ENCODE measurements around the gene RNF157.
"Not testable (repeated sequence)": the region's sequence is repeated elsewhere in the genome, so short reads cannot be mapped to it uniquely, and the experiment has no call there.

Gene RNF157

DNA sequence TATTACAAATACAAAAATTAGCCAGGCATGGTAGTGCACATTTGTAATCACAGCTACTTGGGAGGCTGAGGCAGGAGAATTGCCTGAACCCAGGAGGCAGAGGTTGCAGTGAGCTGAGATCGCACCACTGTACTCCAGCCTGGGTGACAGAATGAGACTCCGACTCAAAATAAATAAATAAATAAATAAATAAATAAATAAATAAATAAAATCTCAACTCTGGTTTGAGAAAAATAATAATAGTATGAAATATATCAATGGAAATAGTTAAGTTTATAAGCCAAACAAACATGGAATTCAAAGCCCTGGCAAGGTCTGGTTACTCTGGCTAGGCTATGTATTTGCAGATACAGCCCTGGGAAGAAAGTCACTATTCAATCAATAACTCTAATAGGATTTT, 53.5 kb downstream of the RNF157 start:
- not testable (repeated sequence) for DNase-seq

DNA sequence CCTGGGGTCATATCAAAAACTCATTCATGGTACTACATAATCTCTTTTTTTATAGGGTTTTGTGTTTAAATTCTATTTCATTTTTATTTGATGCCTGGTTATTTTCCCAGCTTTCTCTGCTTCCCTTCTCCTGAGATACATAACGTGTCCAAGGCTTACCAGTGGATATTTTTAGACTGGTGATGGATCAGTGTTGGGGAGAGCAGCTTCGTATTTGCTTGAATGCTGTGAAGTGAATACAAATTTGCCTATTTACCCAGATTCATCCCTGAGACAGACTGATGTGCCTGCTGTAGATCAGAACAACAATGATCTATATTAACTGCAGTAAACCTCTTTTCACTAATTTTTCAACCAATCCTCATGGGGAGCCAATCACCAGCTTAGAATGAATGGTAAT, 56.0 kb downstream of the RNF157 start:
- DNase-seq, result no peak

- peak; percentile 99 for DNase-seq
These were observed 58.1 kb downstream of the RNF157 start for GRCh38 chr17:76182016-76182764.

- no peak for DNase-seq
These were observed 60.5 kb downstream of the RNF157 start for GRCh38 chr17:76179496-76180467.

DNA sequence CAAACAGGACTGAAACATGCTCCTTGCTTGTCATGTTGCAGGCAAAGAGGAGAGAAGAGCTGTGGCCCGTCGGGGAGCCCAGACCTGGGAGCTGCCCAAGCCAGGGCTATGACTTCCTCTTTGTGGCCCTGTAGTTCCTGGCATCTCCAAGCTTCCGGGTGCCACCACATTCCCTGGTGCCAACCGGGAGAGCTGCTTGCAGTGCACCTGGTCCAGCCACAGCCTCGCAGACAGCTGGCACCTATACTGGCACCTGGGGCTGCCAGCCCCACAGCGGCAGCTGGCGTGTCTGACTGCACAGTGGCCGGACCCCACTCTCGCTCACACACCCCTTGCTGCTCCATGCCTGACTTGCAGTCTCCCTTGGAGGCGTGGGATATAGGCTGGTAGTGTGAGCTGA, 62.2 kb downstream of the RNF157 start:
- no peak for DNase-seq

- DNase-seq, result no peak
These were observed 63.4 kb downstream of the RNF157 start for GRCh38 chr17:76176701-76177574.

DNA sequence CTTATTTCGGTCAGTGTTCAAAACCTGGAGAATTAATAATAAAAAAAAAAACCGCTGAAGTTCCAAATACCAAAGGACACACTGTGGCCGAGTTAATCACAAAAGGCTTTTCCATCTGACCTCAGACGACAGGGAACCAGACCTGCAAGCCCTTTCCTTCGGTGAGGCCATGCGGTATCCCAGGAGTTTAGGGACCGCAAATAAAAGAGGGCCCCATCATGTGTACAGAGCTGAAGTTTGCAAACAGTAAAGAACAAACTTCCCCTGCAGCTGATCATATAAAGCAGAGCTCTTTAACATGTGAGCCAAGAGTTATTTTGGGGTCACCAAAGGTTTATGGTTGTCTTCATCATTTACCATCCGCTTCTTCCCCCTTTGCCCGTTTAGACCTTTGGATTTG, 66.3 kb downstream of the RNF157 start:
- no peak for DNase-seq

DNA sequence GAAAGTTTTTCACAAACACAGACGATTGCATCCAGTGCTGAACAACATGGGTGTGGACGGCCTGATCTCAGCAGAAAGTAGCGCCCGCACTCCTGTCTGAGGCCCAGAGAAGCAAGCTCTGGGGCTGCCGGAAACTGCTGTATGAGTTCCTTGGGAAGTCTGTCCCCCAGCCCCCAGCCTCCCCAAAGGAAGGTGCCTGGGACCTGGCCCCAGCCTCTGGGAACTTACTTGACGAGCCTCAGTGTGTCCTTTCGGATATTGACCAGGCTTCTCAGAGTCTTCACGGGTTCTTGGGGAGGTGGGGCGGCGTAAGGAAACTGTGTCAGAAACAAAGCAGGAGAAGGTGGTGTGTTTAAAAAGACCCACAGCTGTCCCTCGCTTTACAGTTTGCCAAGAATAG, 66.8 kb downstream of the RNF157 start:
- DNase-seq, result no peak

DNA sequence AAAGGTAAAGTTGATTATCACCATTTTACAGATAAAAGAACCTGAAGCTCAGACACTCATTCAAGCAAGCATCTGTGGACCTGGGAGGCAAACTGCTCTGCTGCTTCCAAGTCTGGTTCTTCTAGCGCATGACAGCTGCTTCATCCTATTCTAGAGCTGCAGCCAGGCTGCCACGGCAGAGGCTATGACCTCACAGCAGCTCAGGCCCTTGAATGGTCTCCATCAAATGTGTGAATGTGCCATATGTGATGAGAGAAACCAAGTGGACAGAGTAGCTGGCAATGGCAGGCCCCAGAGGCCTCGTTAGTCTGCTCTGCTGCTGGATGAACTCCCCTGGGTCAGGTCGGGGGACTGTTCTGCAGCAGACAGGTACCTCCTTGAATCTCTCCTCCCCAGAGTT, 68.6 kb downstream of the RNF157 start:
- DNase-seq, result no peak

- DNase-seq, result no peak
These were observed 70.2 kb downstream of the RNF157 start for GRCh38 chr17:76170114-76170513.

GRCh38 chr17:76166906-76167305, 73.4 kb downstream of the RNF157 start:
- DNase-seq, result no peak

DNA sequence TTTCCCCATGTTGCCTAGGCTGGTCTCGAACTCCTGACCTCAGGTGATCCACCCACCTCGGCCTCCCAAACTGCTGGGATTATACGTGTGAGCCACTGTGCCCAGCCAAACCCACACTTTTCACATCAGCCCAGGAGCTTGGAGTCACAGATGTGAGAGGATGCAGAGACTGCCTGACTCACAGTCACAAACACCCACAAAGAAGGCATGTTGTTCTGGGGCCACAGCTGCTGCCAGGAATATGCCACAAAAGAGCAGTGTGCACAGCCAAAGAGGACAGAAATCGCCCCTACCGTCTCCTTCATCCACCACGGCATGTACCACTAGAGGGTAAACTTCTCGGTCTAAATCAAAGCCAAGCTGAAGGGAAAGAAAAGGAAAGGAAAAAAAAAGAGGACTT, 74.1 kb downstream of the RNF157 start:
- DNase-seq, result peak in 1 of 2 experiments; percentile 41

DNA sequence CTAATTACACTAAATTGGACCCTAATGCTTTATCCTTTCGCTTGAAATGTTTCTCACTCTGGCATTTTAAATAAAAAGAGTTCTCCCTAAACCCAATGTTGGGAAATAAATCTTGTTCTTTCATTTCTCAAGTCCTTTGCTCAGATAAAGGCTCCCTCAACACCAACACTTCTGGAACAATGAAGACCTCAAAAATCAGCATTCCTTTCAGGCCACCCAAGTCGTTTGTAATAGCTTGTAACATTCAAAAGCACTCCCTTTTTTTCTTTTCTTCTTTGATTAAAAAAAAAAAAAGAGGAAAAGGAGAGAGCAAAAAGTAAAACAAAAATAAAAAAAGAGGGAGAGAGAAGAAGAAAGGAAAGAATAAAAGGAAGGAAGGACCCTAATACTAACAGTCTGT, 76.0 kb downstream of the RNF157 start:
- DNase-seq, result no peak

DNA sequence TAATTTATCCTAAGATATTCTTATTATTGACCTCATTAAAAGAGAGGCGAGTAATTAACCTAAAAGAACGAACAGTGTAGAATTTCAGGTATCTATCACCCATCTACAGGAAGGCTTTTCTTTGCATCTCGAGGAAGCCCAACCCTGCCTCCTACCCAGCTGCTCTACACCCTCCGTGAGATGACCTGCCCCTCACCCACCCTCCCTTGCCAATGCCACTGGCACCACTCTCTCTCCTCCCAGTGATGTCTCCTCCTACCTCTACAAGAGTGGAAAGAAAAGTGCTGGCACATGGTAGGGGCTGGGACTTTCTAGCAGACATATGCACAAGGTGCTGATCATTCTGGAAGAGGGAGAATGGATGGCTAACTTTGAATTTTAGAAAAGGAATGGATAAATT, 76.4 kb downstream of the RNF157 start:
- DNase-seq, result no peak

- DNase-seq, result no peak
These were observed 78.5 kb downstream of the RNF157 start for GRCh38 chr17:76161619-76162266.

GRCh38 chr17:76160896-76161528, 79.3 kb downstream of the RNF157 start:
- DNase-seq, result no peak

GRCh38 chr17:76159157-76159556, 81.1 kb downstream of the RNF157 start:
- DNase-seq, result no peak

DNA sequence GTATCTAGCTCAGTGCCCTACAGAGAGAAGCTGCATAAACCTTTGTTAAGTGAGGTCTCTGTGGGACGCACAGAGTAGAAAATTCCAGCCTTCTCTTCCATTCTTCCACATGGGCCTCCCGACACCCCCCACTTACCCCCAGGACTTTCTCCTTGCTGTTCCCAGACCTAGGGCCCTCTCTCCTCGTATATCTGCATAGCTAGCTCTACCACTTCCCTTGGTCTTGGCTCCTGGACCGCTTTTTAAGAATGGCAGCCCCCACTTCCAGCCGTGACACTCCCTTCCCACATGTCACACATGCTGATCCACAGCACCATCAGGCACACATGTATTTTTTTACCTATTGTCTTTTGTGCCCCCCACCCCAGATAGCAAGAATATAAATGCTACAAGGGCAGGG, 82.5 kb downstream of the RNF157 start:
- DNase-seq, result no peak

- no peak for DNase-seq
These were observed 83.7 kb downstream of the RNF157 start for GRCh38 chr17:76156662-76156991.

DNA sequence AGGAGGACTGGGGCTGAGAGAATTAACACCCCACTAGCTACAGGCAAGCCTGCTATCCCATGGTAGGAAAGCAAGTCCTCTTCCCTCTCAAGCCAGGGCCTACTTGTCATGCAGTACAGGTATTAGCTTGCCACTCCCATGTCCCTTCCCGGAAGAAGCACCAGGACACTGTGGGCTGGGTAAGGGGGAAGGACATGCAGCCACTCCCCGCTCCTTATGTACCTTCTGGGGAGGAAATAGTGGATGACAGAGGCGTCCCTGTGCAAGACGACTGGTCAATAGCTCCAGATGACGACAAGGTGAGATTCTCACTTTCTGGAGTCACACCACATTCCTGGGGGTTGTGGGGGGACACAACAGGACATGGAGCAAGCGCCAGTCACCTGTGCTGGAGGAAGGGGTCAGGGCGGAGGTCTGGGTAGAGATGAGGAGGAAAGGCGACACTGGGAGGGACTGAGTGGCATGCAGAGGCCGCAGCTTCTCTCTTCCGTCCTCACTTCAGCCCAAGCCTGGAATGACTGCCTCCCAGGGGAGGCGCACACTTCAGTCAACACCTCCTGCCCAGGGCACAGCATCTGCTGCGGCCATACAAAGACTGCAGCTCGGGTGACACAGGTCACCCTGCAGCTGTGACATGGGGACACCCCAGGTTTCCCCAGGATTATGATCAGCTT, 84.2 kb downstream of the RNF157 start:
- no peak for DNase-seq
